ENCODE results near the gene CCL16.

GRCh38 chr17:35991075-35991474 is 9.8 kb upstream of the CCL16 start:
- TF ChIP-seq CTCF (IDR thresholded peaks at IDR 0.05; ENCODE audit: insufficient read depth, low read depth, low read length) (no peak), EZH2 (IDR thresholded peaks at IDR 0.05; ENCODE audit: insufficient read depth, low read length) (no peak)

Measured in astrocyte (in vitro differentiated cells and primary cell).